ENCODE results near the gene KRTAP29-1.

KRTAP29-1 gene

DNA sequence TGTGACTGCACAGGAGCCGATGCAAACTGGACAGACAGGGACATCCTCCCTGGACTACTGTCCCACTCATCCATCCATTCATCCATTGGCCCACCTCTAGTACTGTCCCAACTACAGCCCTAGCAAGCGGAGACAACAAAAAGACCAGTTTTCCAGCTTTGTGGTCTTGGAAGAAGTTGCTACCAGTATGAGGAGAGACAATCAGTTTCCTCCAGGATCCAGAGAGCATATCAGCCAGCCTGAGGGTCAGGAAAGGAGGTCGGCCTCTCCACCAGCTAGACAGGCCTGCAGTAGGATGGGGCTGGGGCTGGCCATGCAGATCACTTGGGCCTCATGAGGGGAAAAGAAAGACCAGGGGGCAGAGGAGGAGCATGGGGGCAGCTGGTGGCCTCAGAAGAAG is 31.2 kb upstream of the KRTAP29-1 start:
- no peak overlapping the region for H3K4me3 ChIP-seq (replicated peaks in 1 of 2; ENCODE audit: low read depth in 2 of 2, low read length in 2 of 2)
- no peak for DNase-seq (ENCODE audit: low read depth in 2 of 2)
- TF ChIP-seq, protein P1, sequence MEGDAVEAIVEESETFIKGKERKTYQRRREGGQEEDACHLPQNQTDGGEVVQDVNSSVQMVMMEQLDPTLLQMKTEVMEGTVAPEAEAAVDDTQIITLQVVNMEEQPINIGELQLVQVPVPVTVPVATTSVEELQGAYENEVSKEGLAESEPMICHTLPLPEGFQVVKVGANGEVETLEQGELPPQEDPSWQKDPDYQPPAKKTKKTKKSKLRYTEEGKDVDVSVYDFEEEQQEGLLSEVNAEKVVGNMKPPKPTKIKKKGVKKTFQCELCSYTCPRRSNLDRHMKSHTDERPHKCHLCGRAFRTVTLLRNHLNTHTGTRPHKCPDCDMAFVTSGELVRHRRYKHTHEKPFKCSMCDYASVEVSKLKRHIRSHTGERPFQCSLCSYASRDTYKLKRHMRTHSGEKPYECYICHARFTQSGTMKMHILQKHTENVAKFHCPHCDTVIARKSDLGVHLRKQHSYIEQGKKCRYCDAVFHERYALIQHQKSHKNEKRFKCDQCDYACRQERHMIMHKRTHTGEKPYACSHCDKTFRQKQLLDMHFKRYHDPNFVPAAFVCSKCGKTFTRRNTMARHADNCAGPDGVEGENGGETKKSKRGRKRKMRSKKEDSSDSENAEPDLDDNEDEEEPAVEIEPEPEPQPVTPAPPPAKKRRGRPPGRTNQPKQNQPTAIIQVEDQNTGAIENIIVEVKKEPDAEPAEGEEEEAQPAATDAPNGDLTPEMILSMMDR (IDR thresholded peaks at IDR 0.05; ENCODE audit: low read depth, low read length): no peak

- TF ChIP-seq, protein P1 (IDR thresholded peaks at IDR 0.05; ENCODE audit: low read depth, low read length): no peak
- no peak for DNase-seq (ENCODE audit: low read depth in 2 of 2)
- H3K4me3 ChIP-seq (replicated peaks in 1 of 2; ENCODE audit: low read depth in 2 of 2, low read length in 2 of 2): no peak overlapping the region
Observed at GRCh38 chr17:41333098-41333497, 30.4 kb upstream of the KRTAP29-1 start.

GRCh38 chr17:41332239-41332638 is 29.6 kb upstream of the KRTAP29-1 start:
- H3K4me3 ChIP-seq (replicated peaks in 1 of 2; ENCODE audit: low read depth in 2 of 2, low read length in 2 of 2): no peak overlapping the region
- no peak for DNase-seq (ENCODE audit: low read depth in 2 of 2)
- TF ChIP-seq, protein P1 (IDR thresholded peaks at IDR 0.05; ENCODE audit: low read depth, low read length): no peak

DNA sequence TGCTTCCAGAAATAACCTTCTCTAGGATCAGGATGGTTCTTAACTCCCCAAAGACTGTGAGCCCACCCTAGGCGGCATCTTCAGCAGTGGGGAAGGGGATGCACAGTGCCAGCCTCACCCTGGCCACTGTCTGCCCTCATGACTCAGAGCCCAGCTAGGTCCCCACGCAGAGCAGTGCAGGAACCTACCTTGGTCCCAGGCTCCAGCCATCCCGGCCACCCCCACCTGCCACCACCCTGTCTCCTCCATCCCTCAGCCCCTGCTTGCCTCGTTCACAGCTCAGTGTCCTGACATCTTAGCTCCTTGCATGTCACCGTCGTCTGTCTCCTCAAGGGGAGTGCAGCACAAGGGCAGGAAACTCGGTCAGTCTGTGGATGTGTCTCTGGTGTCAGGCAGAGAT is 29.0 kb upstream of the KRTAP29-1 start:
- H3K4me3 ChIP-seq (replicated peaks in 1 of 2; ENCODE audit: low read depth in 2 of 2, low read length in 2 of 2): no peak overlapping the region
- TF ChIP-seq, protein P1 (IDR thresholded peaks at IDR 0.05; ENCODE audit: low read depth, low read length): no peak
- no peak for DNase-seq (ENCODE audit: low read depth in 2 of 2)

GRCh38 chr17:41329279-41329948 is 26.8 kb upstream of the KRTAP29-1 start:
- H3K4me3 ChIP-seq (replicated peaks in 1 of 2; ENCODE audit: low read depth in 2 of 2, low read length in 2 of 2): no peak overlapping the region
- TF ChIP-seq, protein P1 (IDR thresholded peaks at IDR 0.05; ENCODE audit: low read depth, low read length): peak; percentile 86
- peak; percentile 43 to 59 for DNase-seq (ENCODE audit: low read depth in 2 of 2)

- TF ChIP-seq, protein P1 (IDR thresholded peaks at IDR 0.05; ENCODE audit: low read depth, low read length): no peak
- no peak for DNase-seq (ENCODE audit: low read depth in 2 of 2)
- no peak overlapping the region for H3K4me3 ChIP-seq (replicated peaks in 1 of 2; ENCODE audit: low read depth in 2 of 2, low read length in 2 of 2)
Observed at GRCh38 chr17:41328207-41328606, 25.6 kb upstream of the KRTAP29-1 start.
